HG03159 (cell line): Measurements from ENCODE around the gene HOXD11.

Source experiments
- ATAC-seq: cut with Tn5 transposase; IDR thresholded peaks from one replicate; pipeline ENCODE4 v1.9.1; 2021; ENCODE audit warnings: mild to moderate bottlenecking, moderate library complexity; ENCODE audit not compliant: unreplicated experiment

The HOXD11 gene

DNA sequence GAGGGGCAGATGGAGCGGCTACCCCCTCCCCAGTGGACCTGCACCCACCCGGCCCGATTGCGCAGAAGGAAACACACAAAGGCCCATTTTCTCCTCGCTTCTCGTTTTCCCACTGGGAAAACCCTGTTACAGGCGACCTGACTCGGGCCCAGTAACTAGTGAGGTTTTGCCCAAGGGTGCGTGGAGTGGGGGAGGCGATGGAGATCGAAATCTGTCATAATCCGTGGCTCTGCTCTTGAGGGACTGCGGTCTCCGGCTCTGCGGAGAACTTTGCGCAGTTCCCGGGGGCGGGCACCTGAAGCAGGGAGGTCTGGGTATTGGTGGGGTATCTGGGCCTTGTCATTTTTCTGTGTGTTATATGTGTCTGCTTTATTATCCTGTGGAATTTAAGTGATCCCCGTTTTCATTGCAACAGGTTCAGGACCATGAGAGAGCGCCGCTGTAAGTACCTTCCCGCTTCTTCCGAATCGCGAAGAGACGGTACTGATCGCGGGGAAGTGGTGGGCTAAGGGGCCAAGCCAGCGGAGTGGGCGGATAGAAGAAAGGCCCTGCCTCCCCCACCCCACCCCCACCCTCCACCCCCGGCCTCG lies 40.2 kb downstream of the HOXD11 start:
- ATAC-seq = no peak

DNA sequence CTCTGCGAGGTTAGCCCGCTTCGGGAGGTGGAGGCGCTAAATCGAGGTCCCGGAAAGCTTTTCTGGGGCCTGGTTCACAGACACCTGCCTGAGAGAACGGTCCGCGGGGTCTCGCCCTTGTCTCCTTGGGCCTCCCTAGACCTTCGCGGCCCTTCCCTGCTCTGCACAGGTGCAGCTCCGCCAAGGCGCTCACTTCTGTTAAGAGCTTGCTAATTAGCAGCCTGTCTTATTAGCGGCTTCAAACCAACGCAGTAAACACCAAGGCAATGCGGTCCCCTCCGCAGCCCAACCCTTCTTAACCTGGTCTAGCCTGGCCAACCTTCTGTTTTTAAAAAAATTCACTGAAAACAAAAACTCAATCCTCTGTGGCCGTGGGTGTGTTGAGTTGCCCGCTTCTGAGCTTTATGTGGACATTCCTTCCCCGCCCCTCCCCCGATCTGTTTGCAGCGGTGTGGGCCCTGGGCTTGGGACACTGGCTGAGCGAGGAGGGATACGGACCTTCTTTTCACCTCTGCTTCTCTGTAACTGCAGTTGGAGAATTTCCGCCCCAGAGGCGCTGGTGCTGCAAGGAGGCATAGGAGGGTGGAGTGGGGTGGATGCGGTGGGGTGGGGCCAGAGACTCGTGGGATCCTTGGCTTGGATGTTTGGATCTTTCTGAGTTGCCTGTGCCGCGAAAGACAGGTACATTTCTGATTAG lies 40.9 kb downstream of the HOXD11 start:
- no peak for ATAC-seq

DNA sequence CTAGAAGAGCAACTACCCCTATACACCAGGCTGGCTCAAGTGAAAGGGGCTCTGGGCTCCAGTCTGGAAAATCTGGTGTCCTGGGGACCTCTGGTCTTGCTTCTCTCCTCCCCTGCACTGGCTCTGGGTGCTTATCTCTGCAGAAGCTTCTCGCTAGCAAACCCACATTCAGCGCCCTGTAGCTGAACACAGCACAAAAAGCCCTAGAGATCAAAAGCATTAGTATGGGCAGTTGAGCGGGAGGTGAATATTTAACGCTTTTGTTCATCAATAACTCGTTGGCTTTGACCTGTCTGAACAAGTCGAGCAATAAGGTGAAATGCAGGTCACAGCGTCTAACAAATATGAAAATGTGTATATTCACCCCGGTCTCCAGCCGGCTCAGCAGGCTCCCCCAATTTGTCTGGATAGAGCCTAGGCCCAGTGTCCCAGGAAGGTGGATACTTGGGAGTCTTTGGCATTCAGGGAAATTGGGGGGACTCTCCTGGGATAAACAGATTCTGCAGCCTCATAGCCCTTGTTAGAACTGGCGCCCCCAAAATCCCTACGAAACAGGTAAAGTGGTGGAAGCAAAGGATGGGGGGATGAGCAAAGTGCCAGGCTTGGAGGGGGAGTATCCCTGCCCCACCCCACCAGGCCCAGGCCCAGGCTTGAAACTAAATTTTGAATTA lies 41.8 kb downstream of the HOXD11 start:
- no peak for ATAC-seq

DNA sequence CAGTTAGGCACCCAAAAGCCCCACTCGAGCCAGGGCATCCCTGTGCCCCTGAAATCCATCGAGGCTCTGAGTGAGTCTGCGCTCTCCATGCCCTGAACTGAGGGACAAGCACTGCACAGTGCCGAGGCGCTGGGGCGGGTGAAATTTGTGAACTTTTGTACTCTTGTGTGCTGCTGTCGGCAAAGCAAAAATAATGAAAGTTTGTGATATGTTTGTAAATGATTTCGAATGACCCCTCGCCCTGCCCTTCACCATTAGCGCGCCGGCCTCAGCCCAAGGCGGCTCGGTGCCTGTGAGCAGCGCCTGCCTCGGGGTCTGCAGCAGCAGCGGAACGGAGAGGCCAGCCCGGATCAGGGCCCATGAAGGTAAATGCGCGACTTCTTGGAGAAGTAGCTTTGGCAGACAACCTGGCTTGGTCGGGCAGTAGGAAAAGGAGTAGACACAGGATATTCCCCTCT lies 42.4 kb downstream of the HOXD11 start:
- no peak for ATAC-seq

DNA sequence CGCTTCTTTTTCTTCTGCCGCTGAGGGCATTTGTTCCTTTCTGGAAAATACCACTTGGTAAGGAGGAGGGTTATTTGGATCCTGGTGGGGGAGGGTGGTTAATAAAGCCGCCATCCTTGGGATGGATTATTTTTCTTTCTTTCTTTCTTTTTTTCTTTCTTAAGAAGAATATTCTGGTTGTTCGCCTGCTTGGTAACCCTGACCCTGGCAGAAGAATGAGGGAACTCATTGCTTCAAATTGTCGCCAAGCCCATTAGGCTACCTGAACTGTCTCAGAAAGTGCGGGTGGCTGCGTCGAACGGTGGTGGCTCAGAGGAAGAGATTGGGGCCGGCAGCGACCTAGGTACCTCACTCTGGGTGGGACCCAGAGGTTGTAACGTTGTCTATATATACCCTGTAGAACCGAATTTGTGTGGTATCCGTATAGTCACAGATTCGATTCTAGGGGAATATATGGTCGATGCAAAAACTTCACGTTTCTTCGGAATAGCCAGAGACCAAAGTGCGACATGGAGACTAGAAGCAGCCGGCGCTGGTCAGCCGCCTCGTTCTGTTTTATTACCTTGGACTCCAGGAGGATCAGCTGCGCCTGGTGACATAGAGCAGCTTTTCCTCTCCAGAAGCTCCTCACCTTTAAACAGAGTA lies 43.0 kb downstream of the HOXD11 start:
- no peak for ATAC-seq

DNA sequence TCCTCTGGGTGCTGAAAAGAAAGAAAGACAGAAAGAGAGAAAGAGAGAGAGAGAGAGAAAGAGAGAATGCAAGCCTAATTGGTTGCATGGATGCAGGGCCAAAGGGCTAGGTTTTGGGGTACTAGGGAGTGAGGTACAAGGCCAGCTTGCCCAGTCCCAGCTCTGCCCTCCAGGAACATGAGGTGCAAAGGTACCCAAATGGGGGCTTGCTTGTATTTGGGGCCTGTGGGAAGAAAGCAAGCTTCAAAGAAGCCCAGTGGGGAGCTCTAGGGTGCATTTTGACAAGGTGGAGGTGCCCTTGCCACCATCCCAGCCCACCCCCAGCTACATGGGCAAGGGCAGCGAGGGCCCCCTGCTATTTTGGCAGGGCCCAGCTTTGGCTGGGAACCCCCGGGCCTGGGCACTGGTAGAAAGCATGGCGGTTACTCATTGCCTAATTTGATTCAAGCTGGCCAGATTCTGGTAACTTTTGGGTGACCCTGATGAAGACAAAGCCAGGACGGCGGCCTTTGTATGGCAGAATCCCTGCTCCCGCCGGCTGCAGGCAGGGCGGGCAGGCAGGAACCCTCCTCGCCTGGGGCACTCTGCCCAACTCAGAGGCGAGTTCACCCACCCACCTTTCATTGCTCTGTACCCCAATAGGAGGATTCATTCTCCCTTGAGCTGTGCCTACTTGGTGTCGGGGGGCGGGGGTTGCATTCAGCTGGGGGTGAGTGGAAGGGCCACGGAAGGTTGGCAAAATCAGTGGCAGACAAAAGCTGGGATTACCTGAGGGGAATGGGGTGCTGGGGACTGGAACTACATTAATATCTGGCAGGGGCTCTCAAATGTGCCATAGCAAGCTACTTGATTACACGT lies 43.7 kb downstream of the HOXD11 start:
- no peak for ATAC-seq

DNA sequence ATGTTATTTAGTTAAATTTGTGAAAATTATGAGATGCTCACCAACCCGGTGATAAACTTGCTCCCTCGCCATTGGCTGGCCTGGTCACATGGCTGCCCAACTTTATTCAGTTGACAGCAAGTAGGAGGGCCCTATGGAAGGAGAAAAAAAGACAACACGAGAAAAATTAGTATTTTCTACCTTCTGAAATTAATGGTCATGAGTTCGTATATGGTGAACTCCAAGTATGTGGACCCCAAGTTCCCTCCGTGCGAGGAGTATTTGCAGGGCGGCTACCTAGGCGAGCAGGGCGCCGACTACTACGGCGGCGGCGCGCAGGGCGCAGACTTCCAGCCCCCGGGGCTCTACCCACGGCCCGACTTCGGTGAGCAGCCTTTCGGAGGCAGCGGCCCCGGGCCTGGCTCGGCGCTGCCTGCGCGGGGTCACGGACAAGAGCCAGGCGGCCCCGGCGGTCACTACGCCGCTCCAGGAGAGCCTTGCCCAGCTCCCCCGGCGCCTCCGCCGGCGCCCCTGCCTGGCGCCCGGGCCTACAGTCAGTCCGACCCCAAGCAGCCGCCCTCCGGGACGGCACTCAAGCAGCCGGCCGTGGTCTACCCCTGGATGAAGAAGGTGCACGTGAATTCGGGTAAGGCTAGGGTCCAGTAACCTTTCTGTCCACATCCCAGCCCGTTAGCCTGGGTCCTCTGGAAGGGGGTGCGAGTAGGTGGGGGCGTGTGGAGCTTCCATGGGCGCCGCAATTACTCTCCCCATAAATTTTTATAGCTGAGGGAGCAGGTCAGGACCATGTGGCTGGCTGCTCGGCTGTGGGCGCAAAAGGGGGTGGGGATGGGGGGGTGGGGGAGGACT lies 44.6 kb downstream of the HOXD11 start, which contains the start of gene HOXD4:
HOXD4 (plus strand) TSS at position 109 of the 846 bp plus-strand sequence; CDS start at position 193, 84 bp downstream.
- ATAC-seq = no peak

DNA sequence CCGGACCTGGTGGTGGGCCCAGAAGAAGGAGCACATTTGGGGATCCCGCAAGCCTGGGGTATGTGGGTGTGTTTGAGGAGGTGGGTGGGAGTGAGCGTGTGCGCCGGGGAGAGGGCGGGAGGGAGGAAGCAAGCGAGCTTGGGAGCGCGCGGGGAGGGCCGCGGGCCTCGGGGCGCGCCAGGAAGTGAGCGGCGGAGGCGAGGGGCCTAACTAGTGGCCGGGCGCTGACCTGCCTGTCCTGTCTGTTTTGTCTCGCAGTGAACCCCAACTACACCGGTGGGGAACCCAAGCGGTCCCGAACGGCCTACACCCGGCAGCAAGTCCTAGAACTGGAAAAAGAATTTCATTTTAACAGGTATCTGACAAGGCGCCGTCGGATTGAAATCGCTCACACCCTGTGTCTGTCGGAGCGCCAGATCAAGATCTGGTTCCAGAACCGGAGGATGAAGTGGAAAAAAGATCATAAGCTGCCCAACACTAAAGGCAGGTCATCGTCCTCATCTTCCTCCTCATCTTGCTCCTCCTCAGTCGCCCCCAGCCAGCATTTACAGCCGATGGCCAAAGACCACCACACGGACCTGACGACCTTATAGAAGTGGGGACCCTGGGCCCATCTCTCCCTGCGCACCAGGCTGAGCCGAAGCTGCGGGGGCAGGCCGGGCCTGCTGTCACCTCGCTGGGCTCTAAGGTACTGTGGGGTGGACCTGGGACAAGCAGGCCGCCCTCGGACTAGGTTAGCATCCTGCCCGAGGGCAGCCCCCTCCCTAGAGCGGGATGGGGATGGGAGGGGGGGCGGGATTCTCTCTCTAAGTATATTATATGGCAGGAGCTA lies 45.5 kb downstream of the HOXD11 start:
- ATAC-seq = no peak

DNA sequence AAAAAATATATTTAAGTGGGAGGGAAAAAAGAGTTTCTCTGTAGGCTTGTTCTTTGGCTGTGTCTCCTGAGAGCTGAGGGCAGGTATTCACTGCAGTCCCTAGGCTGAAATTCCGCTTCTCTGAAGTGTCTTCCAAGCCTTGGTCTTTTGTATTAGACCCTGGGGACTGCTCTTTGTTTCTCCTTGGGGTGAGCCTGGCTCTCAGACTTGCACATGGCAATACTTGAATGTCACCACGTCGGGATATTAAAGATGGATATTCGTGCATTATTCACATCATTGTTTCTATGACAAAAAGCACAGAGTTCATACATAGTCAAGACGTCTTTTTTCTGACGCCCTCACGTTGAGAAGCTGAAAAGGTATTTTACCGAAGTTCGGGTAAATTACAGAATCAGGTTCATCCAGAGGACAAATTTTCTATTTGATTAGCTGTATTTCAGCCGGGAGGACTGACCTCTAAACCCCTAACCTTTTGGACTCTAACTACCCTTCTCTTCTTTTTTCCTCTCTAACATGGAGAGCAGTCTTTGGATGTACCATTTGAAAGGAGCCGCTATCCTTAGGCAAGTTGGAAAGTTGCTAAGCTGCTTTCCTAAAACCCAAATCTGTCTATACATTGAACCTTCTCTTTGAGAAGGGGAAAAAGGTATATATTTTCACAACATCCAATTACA lies 47.6 kb downstream of the HOXD11 start:
- ATAC-seq = no peak

DNA sequence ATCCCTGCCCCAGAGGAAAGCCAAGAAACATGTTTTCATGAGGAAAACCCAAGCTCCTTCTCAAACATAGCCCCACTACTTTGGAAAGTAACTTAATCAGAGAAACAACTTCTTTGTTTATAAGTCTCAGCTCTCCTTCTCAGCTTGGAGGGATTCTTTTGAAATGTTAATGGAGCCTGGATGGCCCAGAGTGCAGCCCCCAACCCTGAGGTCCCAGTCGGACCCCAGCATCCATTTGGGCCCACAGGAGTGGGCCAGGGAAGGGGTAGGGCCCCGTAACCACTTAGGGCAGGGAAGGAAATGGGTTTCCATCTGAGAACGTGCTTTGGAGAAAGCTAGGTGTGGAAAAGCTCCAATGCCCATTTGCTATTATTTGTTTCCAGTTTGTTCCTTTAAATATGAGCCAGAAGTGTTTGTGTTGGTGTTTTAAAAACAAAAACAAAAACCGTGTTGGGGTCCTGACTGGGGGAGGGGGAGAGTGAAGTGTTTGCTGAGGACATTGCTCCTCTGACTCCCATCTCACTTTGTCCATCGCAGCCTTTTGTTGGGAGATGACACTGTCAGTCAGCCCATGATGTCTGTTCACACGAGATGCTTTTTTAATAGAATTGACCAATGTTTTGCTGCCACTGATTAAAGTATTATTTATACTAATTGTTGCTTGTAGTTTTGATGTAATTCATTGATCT lies 48.4 kb downstream of the HOXD11 start:
- ATAC-seq = no peak

DNA sequence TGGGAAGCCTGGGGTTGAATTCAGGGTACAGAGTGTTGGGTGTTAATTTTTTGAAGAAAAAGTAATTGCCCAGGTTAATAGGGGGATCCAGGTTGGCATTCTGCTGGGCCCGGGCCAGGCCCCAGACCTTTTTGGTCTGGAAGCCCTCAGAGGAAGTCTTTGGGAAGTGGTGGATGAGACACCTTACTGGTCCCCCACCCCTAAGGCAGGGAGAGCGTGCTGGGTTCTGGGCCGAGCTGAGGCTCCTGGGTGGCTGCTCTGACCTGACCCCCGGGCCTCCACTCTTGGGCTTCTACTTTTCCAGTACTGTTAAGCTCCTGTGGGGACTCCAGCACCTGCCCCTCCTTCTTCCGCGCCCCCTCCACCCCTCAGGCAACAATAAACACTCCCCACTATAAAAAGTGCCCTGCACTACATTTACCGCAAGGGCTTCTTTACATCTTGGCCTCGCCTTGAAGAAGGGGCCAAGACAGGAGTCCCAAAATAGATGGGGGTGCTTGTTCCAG lies 49.3 kb downstream of the HOXD11 start:
- ATAC-seq = no peak

DNA sequence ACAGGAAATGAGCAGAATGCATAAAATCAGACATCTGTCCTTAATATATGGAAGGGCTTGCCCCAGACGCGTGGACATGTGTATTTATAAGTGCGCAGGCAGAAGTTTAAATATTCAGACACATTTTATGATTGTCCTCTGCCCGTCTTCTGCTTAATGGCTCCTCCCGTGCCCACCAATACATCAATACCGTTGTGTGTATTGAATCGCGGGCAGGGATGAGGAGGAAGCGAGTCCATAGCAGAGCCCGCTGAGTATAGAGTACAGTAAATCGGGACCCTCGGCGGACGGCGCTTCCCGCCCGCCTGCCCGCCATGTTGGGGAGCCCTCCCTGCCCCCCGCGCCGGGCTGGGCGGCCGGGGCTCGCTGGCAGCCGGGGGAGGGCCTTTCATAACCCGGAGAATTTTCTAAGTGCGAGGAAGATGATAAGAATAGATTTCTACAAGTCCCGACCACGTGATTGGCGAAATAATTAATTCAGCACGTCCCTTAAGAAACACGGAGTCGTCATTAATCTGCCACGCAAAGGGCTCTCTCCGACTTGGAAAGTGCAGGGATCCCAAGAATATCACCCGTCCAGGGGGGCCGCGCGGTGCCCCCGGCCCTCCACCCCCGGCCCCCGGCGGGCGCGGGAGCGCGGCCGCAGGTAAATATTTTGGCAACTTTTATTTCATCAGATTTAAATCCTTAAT lies 49.9 kb downstream of the HOXD11 start, which contains the start of gene HOXD3:
HOXD3 (plus strand) TSS at position 501 of the 692 bp plus-strand sequence. CDS start 11,808 bp downstream, outside the sequence.
- no peak for ATAC-seq

DNA sequence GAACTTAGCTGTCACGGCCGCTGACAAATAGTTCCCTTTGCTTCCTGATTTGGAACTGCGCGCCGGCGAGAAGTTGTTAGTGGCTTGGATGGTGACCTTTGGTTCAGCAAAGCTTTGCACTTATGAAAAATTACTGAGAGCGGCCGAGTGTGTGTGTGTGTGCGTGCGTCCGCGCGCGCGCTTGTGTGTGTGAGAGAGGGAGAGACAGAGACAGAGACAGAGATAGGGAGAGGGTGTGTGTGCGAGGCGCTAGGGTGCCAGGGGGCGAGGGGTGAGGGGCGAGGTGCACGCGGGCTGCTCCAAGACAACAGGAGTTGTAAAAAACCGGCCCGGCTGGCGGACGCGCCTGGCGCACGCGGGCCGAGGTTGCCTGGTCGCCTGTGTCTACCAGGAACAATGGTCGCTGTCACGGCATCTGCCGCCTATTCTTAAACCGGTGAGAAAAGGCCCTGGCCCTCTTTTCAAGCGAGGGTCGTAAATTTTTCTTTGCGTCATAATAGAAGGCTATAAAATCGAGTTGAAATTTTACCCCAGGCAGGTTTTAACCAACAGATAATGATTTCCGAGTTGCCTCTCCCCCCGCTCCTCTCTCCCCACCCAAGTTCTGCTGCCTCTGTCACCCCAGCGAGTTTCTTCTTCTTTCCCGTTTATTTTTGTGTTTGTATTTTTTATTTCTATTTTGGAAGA lies 50.6 kb downstream of the HOXD11 start:
- no peak for ATAC-seq

DNA sequence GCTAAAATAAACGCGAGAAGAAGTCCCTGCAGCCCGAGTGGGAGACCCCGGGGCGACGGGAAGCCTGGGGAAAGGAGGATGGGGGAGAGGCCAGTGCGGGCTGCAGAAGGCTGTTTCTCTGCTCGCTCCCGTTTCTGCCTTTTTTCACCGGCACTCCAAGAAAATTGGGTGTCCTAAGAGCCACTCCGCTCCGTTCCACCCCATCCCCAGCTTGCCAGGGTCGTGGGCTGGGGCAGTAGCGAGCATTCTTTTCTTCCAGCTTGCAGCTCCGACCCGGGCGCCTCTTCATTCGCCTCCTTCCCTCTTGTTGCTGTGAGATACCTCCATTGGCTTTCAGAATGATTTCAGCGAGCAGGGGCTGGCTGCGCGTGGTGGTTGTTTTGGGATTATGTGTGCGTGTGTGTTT lies 51.1 kb downstream of the HOXD11 start:
- ATAC-seq = no peak

DNA sequence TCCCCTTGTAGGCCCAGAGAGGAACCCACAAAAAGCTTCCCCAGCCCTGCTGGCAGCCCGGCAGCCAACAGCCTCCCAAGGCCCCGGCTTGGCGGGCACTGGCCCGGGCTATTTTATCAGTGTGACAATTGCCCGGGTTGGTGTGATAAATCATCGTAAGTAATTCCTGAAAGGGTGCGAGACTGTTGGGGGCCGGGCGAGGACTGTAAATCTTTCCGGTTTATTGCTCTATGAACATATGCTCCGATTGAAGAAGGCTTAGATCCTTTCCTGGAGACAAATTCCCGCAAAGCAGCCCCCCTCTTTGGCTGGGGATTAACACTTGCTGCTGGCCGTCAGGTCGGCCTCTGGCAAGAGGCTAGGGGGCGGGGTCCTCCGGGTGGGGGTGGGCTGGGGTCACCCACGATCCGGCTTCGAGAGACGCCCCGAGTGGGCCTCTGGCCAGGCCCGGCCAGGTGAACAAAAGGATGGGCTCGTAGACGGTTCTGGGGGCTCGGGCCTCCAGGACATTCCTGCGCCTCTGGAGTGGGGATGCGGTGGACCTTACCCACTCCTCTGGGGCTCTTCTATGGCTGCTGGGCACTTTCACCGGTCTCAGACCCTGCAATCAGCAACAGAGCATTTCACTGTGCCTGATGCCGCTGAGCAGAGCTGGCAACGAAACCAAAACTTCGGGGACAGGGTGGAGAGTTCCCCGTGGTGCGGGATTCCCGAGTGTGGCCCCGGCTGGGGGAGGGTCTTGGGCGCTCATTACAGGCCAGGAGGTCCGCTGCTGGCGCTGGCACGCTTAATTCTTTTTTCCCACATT lies 52.0 kb downstream of the HOXD11 start:
- no peak for ATAC-seq
